ENCODE results near the gene BMP8B. TPM values are rescaled to one million over a fixed set of nuclear protein-coding genes. Genes with fewer than 3 reads are reported as not detected.

The BMP8B gene
- total RNA-seq, 1 donor from 2014 or later = 1.4 TPM

GRCh38 chr1:39758556-39759435 is 29.9 kb downstream of the BMP8B start:
- no peaks in the 10 kb centered on the region for H3K4me1 Mint-ChIP-seq
- no peaks in the 10 kb centered on the region for H3K9me3 Mint-ChIP-seq
- no peak for TF ChIP-seq CTCF (conservative IDR thresholded peaks at IDR 0.05)
- peaks cover 9% of the 10 kb centered on the region for H3K36me3 Mint-ChIP-seq (ENCODE audit: low read depth)
- H3K27me3 Mint-ChIP-seq (ENCODE audit: low read depth) = no peaks in the 10 kb centered on the region
- no peak for DNase-seq (ENCODE audit: low read depth, low spot score)
- H3K27ac Mint-ChIP-seq (ENCODE audit: unreplicated experiment) = no peak overlapping the region
- H3K4me3 Mint-ChIP-seq = no peak overlapping the region

GRCh38 chr1:39757501-39757900 is 31.2 kb downstream of the BMP8B start:
- Mint-ChIP-seq H3K4me3 (no peak overlapping the region), H3K27me3 (ENCODE audit: low read depth) (no peaks in the 10 kb centered on the region), H3K9me3 (no peaks in the 10 kb centered on the region), H3K4me1 (no peaks in the 10 kb centered on the region), H3K27ac (ENCODE audit: unreplicated experiment) (no peak overlapping the region), H3K36me3 (ENCODE audit: low read depth) (peaks cover 9% of the 10 kb centered on the region)
- no peak for DNase-seq (ENCODE audit: low read depth, low spot score)
- no peak for TF ChIP-seq CTCF (conservative IDR thresholded peaks at IDR 0.05)

- no peak for TF ChIP-seq CTCF (conservative IDR thresholded peaks at IDR 0.05)
- DNase-seq (ENCODE audit: low read depth, low spot score) = no peak
- Mint-ChIP-seq H3K27ac (ENCODE audit: unreplicated experiment) (no peak overlapping the region), H3K4me3 (no peak overlapping the region), H3K27me3 (ENCODE audit: low read depth) (no peaks in the 10 kb centered on the region), H3K36me3 (ENCODE audit: low read depth) (peaks cover 11% of the 10 kb centered on the region), H3K4me1 (no peaks in the 10 kb centered on the region), H3K9me3 (no peaks in the 10 kb centered on the region)
Measured at GRCh38 chr1:39755965-39756659, 32.6 kb downstream of the BMP8B start.

GRCh38 chr1:39754906-39755504 is 33.7 kb downstream of the BMP8B start:
- H3K36me3 Mint-ChIP-seq (ENCODE audit: low read depth) = peaks cover 15% of the 10 kb centered on the region

More at GRCh38 chr1:39754906-39755504, 33.7 kb downstream of the BMP8B start:
- no peaks in the 10 kb centered on the region for H3K27me3 Mint-ChIP-seq (ENCODE audit: low read depth)
- no peaks in the 10 kb centered on the region for H3K4me1 Mint-ChIP-seq
- no peak overlapping the region for H3K4me3 Mint-ChIP-seq
- no peaks in the 10 kb centered on the region for H3K9me3 Mint-ChIP-seq
- no peak for DNase-seq (ENCODE audit: low read depth, low spot score)
- peak overlapping the region; percentile 62 for H3K27ac Mint-ChIP-seq (ENCODE audit: unreplicated experiment)
- TF ChIP-seq CTCF (conservative IDR thresholded peaks at IDR 0.05) = no peak
